ENCODE results near the gene CFAP54. TPM values are rescaled to one million over a fixed set of nuclear protein-coding genes. Genes with fewer than 3 reads are reported as not detected.

CFAP54 gene
- total RNA-seq, 1 experiment from 2014 or later: 0.71 TPM

DNA sequence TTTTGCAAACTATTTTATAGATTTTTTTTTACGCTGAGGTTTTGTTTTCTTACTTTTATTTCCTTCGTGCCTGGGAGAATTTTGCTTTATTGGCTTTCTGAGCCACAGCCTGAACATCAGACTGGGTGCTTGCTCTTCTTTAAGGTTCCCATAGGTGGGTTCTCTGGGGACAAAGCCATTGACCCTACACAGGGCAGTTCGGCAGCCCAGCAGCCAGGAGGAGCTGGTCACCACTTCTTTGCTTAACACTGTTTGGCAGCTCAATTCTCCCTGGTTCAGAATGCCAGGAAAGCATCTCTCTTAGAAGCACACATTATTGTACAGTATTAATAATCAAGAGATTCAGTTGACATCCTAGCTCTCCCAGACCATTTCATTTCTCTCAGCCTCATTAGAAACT is 276.9 kb downstream of the CFAP54 start:
- H3K9me3 ChIP-seq (ENCODE audit: low read depth, low read length, poor library complexity, severe bottlenecking): no peaks in the 10 kb centered on the region
- no peaks in the 10 kb centered on the region for H3K4me1 ChIP-seq (ENCODE audit: insufficient read depth, low read length, poor library complexity, severe bottlenecking)
- DNase-seq (ENCODE audit: low spot score): no peak
- H3K36me3 ChIP-seq (ENCODE audit: insufficient read depth, low read length, poor library complexity, severe bottlenecking): no peaks in the 10 kb centered on the region
- no TSS peak for BruUV-seq (replicated peaks)
- TF ChIP-seq CTCF (conservative IDR thresholded peaks at IDR 0.05; ENCODE audit: low read depth, low read length): no peak
- no peak for TF ChIP-seq EZH2 (IDR thresholded peaks at IDR 0.05; ENCODE audit: borderline replicate concordance, low read depth, low read length, poor library complexity, severe bottlenecking)
- POLR2A ChIA-PET (ENCODE audit: low non-redundant PET): no interaction called here
- peaks cover 8% of the 10 kb centered on the region for H3K27me3 ChIP-seq (replicated peaks; ENCODE audit: insufficient read depth, low read depth, low read length, poor library complexity)
- H3K4me3 ChIP-seq (ENCODE audit: low read depth, low read length, poor library complexity, severe bottlenecking): no peak overlapping the region
- no peak overlapping the region for H3K27ac ChIP-seq (ENCODE audit: low read depth, low read length, poor library complexity, severe bottlenecking)
- CTCF ChIA-PET: no interaction called here
- intact Hi-C loops (cut with micrococcal nuclease; ENCODE audit: unreplicated experiment): no loop called here

- H3K4me1 ChIP-seq (ENCODE audit: insufficient read depth, low read length, poor library complexity, severe bottlenecking): no peaks in the 10 kb centered on the region
- no peak overlapping the region for H3K4me3 ChIP-seq (ENCODE audit: low read depth, low read length, poor library complexity, severe bottlenecking)
- H3K36me3 ChIP-seq (ENCODE audit: insufficient read depth, low read length, poor library complexity, severe bottlenecking): no peaks in the 10 kb centered on the region
- no peaks in the 10 kb centered on the region for H3K27me3 ChIP-seq (replicated peaks; ENCODE audit: insufficient read depth, low read depth, low read length, poor library complexity)
- no peak for DNase-seq (ENCODE audit: low spot score)
- BruUV-seq (replicated peaks): no TSS peak
- intact Hi-C loops (cut with micrococcal nuclease; ENCODE audit: unreplicated experiment): no loop called here
- ChIA-PET CTCF (no interaction called here), POLR2A (ENCODE audit: low non-redundant PET) (no interaction called here)
- no peak overlapping the region for H3K27ac ChIP-seq (ENCODE audit: low read depth, low read length, poor library complexity, severe bottlenecking)
- TF ChIP-seq EZH2 (IDR thresholded peaks at IDR 0.05; ENCODE audit: borderline replicate concordance, low read depth, low read length, poor library complexity, severe bottlenecking): no peak
- no peak for TF ChIP-seq CTCF (conservative IDR thresholded peaks at IDR 0.05; ENCODE audit: low read depth, low read length)
- H3K9me3 ChIP-seq (ENCODE audit: low read depth, low read length, poor library complexity, severe bottlenecking): no peaks in the 10 kb centered on the region
Observed at GRCh38 chr12:96769400-96769799, 280.0 kb downstream of the CFAP54 start.

GRCh38 chr12:96770219-96771102 is 281.1 kb downstream of the CFAP54 start:
- CTCF ChIA-PET: no interaction called here
- POLR2A ChIA-PET (ENCODE audit: low non-redundant PET): no interaction called here
- Histone ChIP-seq H3K36me3 (ENCODE audit: insufficient read depth, low read length, poor library complexity, severe bottlenecking) (no peaks in the 10 kb centered on the region), H3K27ac (ENCODE audit: low read depth, low read length, poor library complexity, severe bottlenecking) (no peak overlapping the region), H3K27me3 (replicated peaks; ENCODE audit: insufficient read depth, low read depth, low read length, poor library complexity) (no peaks in the 10 kb centered on the region), H3K4me1 (ENCODE audit: insufficient read depth, low read length, poor library complexity, severe bottlenecking) (no peaks in the 10 kb centered on the region), H3K4me3 (ENCODE audit: low read depth, low read length, poor library complexity, severe bottlenecking) (no peak overlapping the region), H3K9me3 (ENCODE audit: low read depth, low read length, poor library complexity, severe bottlenecking) (no peaks in the 10 kb centered on the region)
- no peak for DNase-seq (ENCODE audit: low spot score)
- intact Hi-C loops (cut with micrococcal nuclease; ENCODE audit: unreplicated experiment): no loop called here
- no TSS peak for BruUV-seq (replicated peaks)
- no peak for TF ChIP-seq CTCF (conservative IDR thresholded peaks at IDR 0.05; ENCODE audit: low read depth, low read length)
- TF ChIP-seq EZH2 (IDR thresholded peaks at IDR 0.05; ENCODE audit: borderline replicate concordance, low read depth, low read length, poor library complexity, severe bottlenecking): no peak

All from A673 (cell line).